GM12874 (cell line): Measurements from ENCODE around the gene EDIL3.

Experiments used
- CTCF ChIP-seq: IDR thresholded peaks from 2 replicates; pipeline ENCODE4 v1.5.1; 2011; ENCODE audit warnings: low read depth, mild to moderate bottlenecking, control low read depth, low read length, moderate library complexity; ENCODE audit not compliant: insufficient read depth

The EDIL3 gene

GRCh38 chr5:84045964-84046363, 338.7 kb downstream of the EDIL3 start:
- TF ChIP-seq CTCF = no peak

- no peak for TF ChIP-seq CTCF
Observed at GRCh38 chr5:84036842-84037241, 347.8 kb downstream of the EDIL3 start.

- no peak for TF ChIP-seq CTCF
Observed at GRCh38 chr5:84032324-84032723, 352.4 kb downstream of the EDIL3 start.

- TF ChIP-seq CTCF = no peak
Observed at GRCh38 chr5:84028093-84028492, 356.6 kb downstream of the EDIL3 start.

- TF ChIP-seq CTCF = no peak
Observed at GRCh38 chr5:84017523-84018172, 367.0 kb downstream of the EDIL3 start.

GRCh38 chr5:84016085-84016484, 368.6 kb downstream of the EDIL3 start:
- TF ChIP-seq CTCF = no peak

- TF ChIP-seq CTCF = no peak
Observed at GRCh38 chr5:84014966-84015365, 369.7 kb downstream of the EDIL3 start.

- TF ChIP-seq CTCF = no peak
Observed at GRCh38 chr5:83993803-83994202, 390.9 kb downstream of the EDIL3 start.
